K562 (cell line): ENCODE results near the gene ST7. TPM values are rescaled to one million over a fixed set of nuclear protein-coding genes. Genes with fewer than 3 reads are reported as not detected.

Experiments
- HDAC6 ChIP-seq: IDR thresholded peaks from 2 replicates; pipeline ENCODE4 v1.6.1; 2012; ENCODE audit warnings: low read depth, mild to moderate bottlenecking, control low read depth, inconsistent platforms, low read length, moderate library complexity
- RFX1 ChIP-seq: fragments of 450-650 bp; IDR thresholded peaks from 2 replicates; pipeline ENCODE4 v1.6.1; 2016; ENCODE audit warnings: mild to moderate bottlenecking, moderate library complexity
- SMAD3 ChIP-seq: fragments of 450-650 bp; formaldehyde crosslinking; conservative IDR thresholded peaks from 2 replicates; pipeline ENCODE4 v1.4.0; 2020; ENCODE audit warnings: mild to moderate bottlenecking
- SUPT5H ChIP-seq: fragments of 450-650 bp; IDR thresholded peaks from 2 replicates; pipeline ENCODE4 v1.6.1; 2016
- TGIF2 ChIP-seq: sonication (generic); formaldehyde crosslinking; IDR thresholded peaks from 2 replicates; pipeline ENCODE4 v1.8.1; 2022; ENCODE audit warnings: mild to moderate bottlenecking, missing genetic modification reagents, moderate library complexity
- polyA plus RNA-seq, 8 experiments: library from polyadenylated mRNA; depleted of rRNA in 4 of 8; stranded (reverse) in 5 of 8; unstranded in 3 of 8; fragments of >200 nt; fragmentation: Nextera tagmentation in 2 of 8; fragmentation: Illumina TruSeq in 1 of 8; extraction: Ambion mirVana in 2 of 8; extraction: Trizol in 1 of 8; gene quantifications; 2 replicates each; pipeline versions ENCODE4 v1.2.1 to v1.2.3, GENCODE V29; 2011 to 2014; ENCODE audit warnings: inconsistent platforms in 1 of 8, missing spikeins in 1 of 8
- total RNA-seq, 7 experiments: library from RNA; depleted of rRNA in 6 of 7; stranded (reverse); fragments of >200 nt in 6 of 7; fragmentation: Illumina TruSeq in 2 of 7; extraction: Trizol in 2 of 7; gene quantifications; 2 replicates each; pipeline versions ENCODE4 v1.2.1 to v1.2.3, GENCODE V29; 2011 to 2021; ENCODE audit warnings: low replicate concordance in 1 of 7
- TF ChIP-seq, protein P1 (sequence below): sonication (generic); formaldehyde crosslinking; IDR thresholded peaks from 2 replicates; pipeline ENCODE4 v1.8.0; 2022; ENCODE audit warnings: mild to moderate bottlenecking, missing genetic modification reagents
- TF ChIP-seq, protein P2 (sequence below): fragments of 250-450 bp; sonication (Bioruptor Pico); IDR thresholded peaks from 2 replicates; pipeline ENCODE4 v1.8.0; 2022; ENCODE audit warnings: moderate library complexity, mild to moderate bottlenecking, inconsistent platforms
- TF ChIP-seq, protein P3 (sequence below): IDR thresholded peaks from 2 replicates; pipeline ENCODE4 v1.6.1; 2014; ENCODE audit warnings: antibody characterized with exemption
- TF ChIP-seq, protein P4 (sequence below), 2 experiments: fragments of 450-650 bp; conservative IDR thresholded peaks; 2 replicates each; pipeline ENCODE4 v1.6.1; 2017; ENCODE audit warnings: mild to moderate bottlenecking in 2 of 2, moderate library complexity in 2 of 2
- TF ChIP-seq, protein P5 (sequence below): conservative IDR thresholded peaks from 2 replicates; pipeline ENCODE4 v1.6.1; 2011; ENCODE audit warnings: low read depth, mild to moderate bottlenecking, low read length; ENCODE audit not compliant: control insufficient read depth
- TF ChIP-seq, protein P6 (sequence below): fragments of 200-800 bp; sonication (Bioruptor generic); IDR thresholded peaks from 2 replicates; pipeline ENCODE4 v1.6.1; 2017; ENCODE audit warnings: missing genetic modification characterization, missing compliant biosample characterization
- TF ChIP-seq, protein P7 (sequence below): fragments of 250-450 bp; sonication (Bioruptor Pico); IDR thresholded peaks from 2 replicates; pipeline ENCODE4 v1.8.0; 2022; ENCODE audit warnings: inconsistent platforms, mild to moderate bottlenecking, moderate library complexity, borderline replicate concordance

ST7 gene
- total and polyA plus RNA-seq, 9 of the 15 experiments (the other 6 are each of a cell fraction or from before 2014, with no cell fraction given), result 23.9 to 56.3 (median 36.9) TPM

DNA sequence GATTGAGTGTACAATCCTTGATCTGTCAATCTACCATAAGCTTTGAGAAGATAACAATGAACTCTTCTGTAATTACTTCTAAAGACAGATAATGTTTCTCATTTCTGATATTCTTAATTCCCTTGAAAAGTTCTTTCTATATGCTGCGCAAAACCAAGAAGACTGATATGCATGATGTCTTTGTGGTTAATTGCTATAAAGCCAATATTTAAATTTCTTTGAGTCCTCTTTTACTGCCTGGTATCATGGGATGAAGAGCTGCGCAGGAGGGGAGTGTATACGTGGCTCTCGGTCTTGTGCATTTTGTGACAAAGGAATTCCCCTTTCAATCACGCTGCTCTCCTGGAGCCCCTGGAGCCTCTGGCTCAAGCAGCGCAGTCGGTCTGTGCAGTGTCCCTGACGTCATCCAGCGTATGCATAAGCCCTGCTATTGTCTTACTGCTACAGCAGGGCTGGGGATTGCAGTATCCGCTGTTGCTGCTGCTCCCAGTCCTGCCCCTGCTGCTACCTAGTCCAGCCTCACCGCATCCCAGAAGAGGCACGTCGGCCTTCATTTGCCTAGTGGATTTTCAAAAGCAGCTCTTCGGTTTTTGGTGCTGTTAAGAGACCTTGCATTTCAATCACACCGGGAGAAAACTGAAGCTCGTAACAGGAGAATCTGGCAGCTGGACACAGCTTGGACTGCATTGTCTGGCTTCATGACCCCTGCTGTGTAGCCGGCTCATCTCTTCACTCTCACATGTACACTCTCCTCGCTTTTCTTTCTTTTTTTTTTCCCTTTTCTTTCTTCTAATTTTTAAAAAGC, 66.7 kb downstream of the ST7 start (continued):
- TF ChIP-seq, protein P1, sequence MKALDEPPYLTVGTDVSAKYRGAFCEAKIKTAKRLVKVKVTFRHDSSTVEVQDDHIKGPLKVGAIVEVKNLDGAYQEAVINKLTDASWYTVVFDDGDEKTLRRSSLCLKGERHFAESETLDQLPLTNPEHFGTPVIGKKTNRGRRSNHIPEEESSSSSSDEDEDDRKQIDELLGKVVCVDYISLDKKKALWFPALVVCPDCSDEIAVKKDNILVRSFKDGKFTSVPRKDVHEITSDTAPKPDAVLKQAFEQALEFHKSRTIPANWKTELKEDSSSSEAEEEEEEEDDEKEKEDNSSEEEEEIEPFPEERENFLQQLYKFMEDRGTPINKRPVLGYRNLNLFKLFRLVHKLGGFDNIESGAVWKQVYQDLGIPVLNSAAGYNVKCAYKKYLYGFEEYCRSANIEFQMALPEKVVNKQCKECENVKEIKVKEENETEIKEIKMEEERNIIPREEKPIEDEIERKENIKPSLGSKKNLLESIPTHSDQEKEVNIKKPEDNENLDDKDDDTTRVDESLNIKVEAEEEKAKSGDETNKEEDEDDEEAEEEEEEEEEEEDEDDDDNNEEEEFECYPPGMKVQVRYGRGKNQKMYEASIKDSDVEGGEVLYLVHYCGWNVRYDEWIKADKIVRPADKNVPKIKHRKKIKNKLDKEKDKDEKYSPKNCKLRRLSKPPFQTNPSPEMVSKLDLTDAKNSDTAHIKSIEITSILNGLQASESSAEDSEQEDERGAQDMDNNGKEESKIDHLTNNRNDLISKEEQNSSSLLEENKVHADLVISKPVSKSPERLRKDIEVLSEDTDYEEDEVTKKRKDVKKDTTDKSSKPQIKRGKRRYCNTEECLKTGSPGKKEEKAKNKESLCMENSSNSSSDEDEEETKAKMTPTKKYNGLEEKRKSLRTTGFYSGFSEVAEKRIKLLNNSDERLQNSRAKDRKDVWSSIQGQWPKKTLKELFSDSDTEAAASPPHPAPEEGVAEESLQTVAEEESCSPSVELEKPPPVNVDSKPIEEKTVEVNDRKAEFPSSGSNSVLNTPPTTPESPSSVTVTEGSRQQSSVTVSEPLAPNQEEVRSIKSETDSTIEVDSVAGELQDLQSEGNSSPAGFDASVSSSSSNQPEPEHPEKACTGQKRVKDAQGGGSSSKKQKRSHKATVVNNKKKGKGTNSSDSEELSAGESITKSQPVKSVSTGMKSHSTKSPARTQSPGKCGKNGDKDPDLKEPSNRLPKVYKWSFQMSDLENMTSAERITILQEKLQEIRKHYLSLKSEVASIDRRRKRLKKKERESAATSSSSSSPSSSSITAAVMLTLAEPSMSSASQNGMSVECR (CRISPR knock-in tag), result no peak
- TF ChIP-seq RFX1 (no peak), SUPT5H (no peak), TGIF2 (CRISPR knock-in tag) (no peak), HDAC6 (no peak), SMAD3 (CRISPR knock-in tag) (no peak)
- TF ChIP-seq, protein P2, sequence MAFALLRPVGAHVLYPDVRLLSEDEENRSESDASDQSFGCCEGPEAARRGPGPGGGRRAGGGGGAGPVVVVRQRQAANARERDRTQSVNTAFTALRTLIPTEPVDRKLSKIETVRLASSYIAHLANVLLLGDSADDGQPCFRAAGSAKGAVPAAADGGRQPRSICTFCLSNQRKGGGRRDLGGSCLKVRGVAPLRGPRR, result no peak
- TF ChIP-seq, protein P3, sequence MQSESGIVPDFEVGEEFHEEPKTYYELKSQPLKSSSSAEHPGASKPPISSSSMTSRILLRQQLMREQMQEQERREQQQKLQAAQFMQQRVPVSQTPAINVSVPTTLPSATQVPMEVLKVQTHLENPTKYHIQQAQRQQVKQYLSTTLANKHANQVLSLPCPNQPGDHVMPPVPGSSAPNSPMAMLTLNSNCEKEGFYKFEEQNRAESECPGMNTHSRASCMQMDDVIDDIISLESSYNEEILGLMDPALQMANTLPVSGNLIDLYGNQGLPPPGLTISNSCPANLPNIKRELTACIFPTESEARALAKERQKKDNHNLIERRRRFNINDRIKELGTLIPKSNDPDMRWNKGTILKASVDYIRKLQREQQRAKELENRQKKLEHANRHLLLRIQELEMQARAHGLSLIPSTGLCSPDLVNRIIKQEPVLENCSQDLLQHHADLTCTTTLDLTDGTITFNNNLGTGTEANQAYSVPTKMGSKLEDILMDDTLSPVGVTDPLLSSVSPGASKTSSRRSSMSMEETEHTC, result no peak
- TF ChIP-seq, protein P4, sequence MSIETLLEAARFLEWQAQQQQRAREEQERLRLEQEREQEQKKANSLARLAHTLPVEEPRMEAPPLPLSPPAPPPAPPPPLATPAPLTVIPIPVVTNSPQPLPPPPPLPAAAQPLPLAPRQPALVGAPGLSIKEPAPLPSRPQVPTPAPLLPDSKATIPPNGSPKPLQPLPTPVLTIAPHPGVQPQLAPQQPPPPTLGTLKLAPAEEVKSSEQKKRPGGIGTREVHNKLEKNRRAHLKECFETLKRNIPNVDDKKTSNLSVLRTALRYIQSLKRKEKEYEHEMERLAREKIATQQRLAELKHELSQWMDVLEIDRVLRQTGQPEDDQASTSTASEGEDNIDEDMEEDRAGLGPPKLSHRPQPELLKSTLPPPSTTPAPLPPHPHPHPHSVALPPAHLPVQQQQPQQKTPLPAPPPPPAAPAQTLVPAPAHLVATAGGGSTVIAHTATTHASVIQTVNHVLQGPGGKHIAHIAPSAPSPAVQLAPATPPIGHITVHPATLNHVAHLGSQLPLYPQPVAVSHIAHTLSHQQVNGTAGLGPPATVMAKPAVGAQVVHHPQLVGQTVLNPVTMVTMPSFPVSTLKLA (conservative IDR thresholded peaks at IDR 0.05), result peak in 1 of 2 experiments; percentile 52; a peak in 2 of 4 replicates
- TF ChIP-seq, protein P5, sequence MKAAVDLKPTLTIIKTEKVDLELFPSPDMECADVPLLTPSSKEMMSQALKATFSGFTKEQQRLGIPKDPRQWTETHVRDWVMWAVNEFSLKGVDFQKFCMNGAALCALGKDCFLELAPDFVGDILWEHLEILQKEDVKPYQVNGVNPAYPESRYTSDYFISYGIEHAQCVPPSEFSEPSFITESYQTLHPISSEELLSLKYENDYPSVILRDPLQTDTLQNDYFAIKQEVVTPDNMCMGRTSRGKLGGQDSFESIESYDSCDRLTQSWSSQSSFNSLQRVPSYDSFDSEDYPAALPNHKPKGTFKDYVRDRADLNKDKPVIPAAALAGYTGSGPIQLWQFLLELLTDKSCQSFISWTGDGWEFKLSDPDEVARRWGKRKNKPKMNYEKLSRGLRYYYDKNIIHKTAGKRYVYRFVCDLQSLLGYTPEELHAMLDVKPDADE, result no peak
- TF ChIP-seq, protein P6, sequence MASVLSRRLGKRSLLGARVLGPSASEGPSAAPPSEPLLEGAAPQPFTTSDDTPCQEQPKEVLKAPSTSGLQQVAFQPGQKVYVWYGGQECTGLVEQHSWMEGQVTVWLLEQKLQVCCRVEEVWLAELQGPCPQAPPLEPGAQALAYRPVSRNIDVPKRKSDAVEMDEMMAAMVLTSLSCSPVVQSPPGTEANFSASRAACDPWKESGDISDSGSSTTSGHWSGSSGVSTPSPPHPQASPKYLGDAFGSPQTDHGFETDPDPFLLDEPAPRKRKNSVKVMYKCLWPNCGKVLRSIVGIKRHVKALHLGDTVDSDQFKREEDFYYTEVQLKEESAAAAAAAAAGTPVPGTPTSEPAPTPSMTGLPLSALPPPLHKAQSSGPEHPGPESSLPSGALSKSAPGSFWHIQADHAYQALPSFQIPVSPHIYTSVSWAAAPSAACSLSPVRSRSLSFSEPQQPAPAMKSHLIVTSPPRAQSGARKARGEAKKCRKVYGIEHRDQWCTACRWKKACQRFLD, result no peak
- TF ChIP-seq, protein P7, sequence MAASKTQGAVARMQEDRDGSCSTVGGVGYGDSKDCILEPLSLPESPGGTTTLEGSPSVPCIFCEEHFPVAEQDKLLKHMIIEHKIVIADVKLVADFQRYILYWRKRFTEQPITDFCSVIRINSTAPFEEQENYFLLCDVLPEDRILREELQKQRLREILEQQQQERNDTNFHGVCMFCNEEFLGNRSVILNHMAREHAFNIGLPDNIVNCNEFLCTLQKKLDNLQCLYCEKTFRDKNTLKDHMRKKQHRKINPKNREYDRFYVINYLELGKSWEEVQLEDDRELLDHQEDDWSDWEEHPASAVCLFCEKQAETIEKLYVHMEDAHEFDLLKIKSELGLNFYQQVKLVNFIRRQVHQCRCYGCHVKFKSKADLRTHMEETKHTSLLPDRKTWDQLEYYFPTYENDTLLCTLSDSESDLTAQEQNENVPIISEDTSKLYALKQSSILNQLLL (CRISPR knock-in tag), result no peak
